Tibial nerve (tissue), 3 donors: ENCODE measurements around the gene DTX3.
"Not testable (repeated sequence)": the region's sequence is repeated elsewhere in the genome, so short reads cannot be mapped to it uniquely, and the experiment has no call there.

Source experiments
- POLR2A ChIP-seq, 2 donors: fragments of 450-650 bp; IDR thresholded peaks; one replicate each; pipeline ENCODE4 v1.6.1; 2017; ENCODE audit warnings: antibody characterized with exemption in 2 of 2, mild to moderate bottlenecking in 2 of 2, moderate library complexity in 2 of 2
- TF ChIP-seq, protein P1 (sequence below), 5 experiments: fragments of 200-600 bp in 3 of 5; fragments of 450-650 bp in 2 of 5; sonication (generic) in 3 of 5; IDR thresholded peaks; one replicate each; pipeline ENCODE4 v1.5.1; 2016 to 2019; ENCODE audit warnings: antibody characterized with exemption in 5 of 5, mild to moderate bottlenecking in 3 of 5, moderate library complexity in 2 of 5

DNA sequence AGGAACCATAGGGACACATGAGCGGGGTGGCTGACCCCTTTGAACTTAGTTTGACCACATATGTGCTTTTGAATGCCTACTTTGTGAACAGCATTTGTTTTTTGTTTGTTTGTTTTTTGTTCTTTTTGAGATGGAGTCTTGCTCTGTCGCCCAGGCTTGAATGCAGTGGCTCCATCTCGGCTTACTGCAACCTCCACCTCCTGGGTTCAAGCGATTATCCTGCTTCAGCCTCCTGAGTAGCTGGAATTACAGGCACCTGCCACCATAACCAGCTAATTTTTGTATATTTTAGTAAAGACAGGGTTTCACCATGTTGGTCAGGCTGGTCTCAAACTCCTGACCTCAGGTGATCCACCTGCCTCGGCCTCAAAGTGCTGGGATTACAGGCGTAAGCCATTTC is 13.8 kb downstream of the DTX3 start:
- TF ChIP-seq, protein P1, sequence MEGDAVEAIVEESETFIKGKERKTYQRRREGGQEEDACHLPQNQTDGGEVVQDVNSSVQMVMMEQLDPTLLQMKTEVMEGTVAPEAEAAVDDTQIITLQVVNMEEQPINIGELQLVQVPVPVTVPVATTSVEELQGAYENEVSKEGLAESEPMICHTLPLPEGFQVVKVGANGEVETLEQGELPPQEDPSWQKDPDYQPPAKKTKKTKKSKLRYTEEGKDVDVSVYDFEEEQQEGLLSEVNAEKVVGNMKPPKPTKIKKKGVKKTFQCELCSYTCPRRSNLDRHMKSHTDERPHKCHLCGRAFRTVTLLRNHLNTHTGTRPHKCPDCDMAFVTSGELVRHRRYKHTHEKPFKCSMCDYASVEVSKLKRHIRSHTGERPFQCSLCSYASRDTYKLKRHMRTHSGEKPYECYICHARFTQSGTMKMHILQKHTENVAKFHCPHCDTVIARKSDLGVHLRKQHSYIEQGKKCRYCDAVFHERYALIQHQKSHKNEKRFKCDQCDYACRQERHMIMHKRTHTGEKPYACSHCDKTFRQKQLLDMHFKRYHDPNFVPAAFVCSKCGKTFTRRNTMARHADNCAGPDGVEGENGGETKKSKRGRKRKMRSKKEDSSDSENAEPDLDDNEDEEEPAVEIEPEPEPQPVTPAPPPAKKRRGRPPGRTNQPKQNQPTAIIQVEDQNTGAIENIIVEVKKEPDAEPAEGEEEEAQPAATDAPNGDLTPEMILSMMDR (IDR thresholded peaks at IDR 0.05): not testable (repeated sequence)
- not testable (repeated sequence) for TF ChIP-seq POLR2A (IDR thresholded peaks at IDR 0.05)
